ENCODE data around the gene SHROOM4. TPM values are rescaled to one million over a fixed set of nuclear protein-coding genes. Genes with fewer than 3 reads are reported as not detected.

Gene SHROOM4
- polyA plus RNA-seq, 4 donors: under 0.01 to 5.0 (median 1.8) TPM

DNA sequence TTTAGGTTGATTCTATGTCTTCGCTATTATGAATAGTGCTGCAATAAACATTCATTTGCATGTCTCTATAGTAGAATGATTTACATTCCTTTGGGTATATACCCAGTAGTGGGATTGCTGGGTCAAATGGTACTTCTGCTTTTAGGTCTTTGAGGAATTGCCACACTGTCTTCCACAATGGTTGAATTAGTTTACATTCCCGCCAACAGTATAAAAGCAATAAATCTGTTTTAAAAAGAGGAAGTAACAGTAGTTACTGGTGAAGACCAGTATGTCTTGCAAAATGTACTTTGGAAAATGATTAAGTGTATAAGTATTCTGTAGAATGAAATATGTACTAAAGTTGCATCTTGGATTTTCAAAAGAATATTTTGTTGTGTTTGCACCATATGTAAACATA lies 77.3 kb downstream of the SHROOM4 start:
- no peaks in the 10 kb centered on the region for H3K4me1 ChIP-seq (ENCODE audit: control insufficient read depth in 3 of 3, insufficient read depth in 2 of 3, low read depth in 1 of 3, low read length in 2 of 3)
- H3K4me3 ChIP-seq (ENCODE audit: low read depth in 1 of 3, low read length in 3 of 3): no peak overlapping the region
- H3K36me3 ChIP-seq (ENCODE audit: control insufficient read depth in 3 of 3, insufficient read depth in 2 of 3, low read depth in 1 of 3, low read length in 3 of 3): no peaks in the 10 kb centered on the region
- FAIRE-seq (no peak), DNase-seq (no peak)
- H3K27me3 ChIP-seq (ENCODE audit: control insufficient read depth in 3 of 3, insufficient read depth in 3 of 3, low read length in 3 of 3): no peaks in the 10 kb centered on the region
- H3K27ac ChIP-seq (ENCODE audit: low read depth in 1 of 3, low read length in 2 of 3): no peak overlapping the region
- 71 to 83% (median 76%) methylated on average over 2 of the region's 2 CpGs for WGBS, 3 donors
- no peaks in the 10 kb centered on the region for H3K9me3 ChIP-seq (ENCODE audit: control insufficient read depth in 2 of 2, insufficient read depth in 1 of 2, low read depth in 1 of 2, low read length in 1 of 2)

DNA sequence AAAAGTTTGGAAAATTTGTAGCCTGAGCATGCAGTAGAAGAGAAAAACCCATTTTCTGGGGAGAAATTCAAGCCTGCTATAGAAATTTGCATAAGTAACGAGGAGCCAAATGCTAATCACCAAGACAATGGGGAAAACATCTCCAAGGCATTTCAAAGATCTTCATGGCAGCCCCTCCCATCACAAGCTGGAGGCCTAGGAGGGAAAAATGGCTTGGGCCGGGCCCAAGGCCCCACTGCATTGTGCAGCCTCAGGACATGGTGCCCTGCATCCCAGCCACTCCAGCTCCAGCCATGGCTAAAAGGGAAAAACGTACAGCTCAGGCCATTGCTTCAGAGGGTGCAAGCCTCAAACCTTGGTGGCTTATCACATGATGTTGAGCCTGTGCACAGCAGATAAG lies 87.7 kb downstream of the SHROOM4 start:
- Histone ChIP-seq H3K27ac (ENCODE audit: low read depth in 1 of 3, low read length in 2 of 3) (no peak overlapping the region), H3K27me3 (ENCODE audit: control insufficient read depth in 3 of 3, insufficient read depth in 3 of 3, low read length in 3 of 3) (no peaks in the 10 kb centered on the region), H3K9me3 (ENCODE audit: control insufficient read depth in 2 of 2, insufficient read depth in 1 of 2, low read depth in 1 of 2, low read length in 1 of 2) (no peaks in the 10 kb centered on the region), H3K4me3 (ENCODE audit: low read depth in 1 of 3, low read length in 3 of 3) (no peak overlapping the region), H3K4me1 (ENCODE audit: control insufficient read depth in 3 of 3, insufficient read depth in 2 of 3, low read depth in 1 of 3, low read length in 2 of 3) (no peaks in the 10 kb centered on the region), H3K36me3 (ENCODE audit: control insufficient read depth in 3 of 3, insufficient read depth in 2 of 3, low read depth in 1 of 3, low read length in 3 of 3) (no peaks in the 10 kb centered on the region)
- FAIRE-seq: no peak
- 44 to 83% (median 82%) methylated on average over 3 of the region's 3 CpGs for WGBS, 3 donors
- DNase-seq: no peak

DNA sequence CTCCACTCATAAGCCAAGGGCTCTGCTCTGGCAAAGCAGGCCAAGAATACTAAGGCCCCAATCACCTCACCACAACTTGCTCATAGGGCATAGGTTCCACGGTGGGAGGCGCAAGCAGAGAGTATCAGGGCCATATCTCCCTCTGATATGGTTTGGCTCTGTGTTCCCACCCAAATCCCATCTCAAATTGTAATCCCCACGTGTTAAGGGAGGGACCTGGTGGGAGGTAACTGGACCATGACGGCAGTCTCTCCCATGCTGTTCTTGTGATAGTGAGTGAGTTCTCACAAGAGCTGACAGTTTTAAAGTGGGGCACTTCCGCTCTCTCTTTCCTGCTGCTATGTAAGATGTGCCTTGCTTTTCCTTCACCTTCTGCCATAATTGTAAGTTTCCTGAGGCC lies 88.7 kb downstream of the SHROOM4 start:
- Histone ChIP-seq H3K27ac (ENCODE audit: low read depth in 1 of 3, low read length in 2 of 3) (no peak overlapping the region), H3K9me3 (ENCODE audit: control insufficient read depth in 2 of 2, insufficient read depth in 1 of 2, low read depth in 1 of 2, low read length in 1 of 2) (no peaks in the 10 kb centered on the region), H3K4me1 (ENCODE audit: control insufficient read depth in 3 of 3, insufficient read depth in 2 of 3, low read depth in 1 of 3, low read length in 2 of 3) (no peaks in the 10 kb centered on the region), H3K27me3 (ENCODE audit: control insufficient read depth in 3 of 3, insufficient read depth in 3 of 3, low read length in 3 of 3) (no peaks in the 10 kb centered on the region), H3K36me3 (ENCODE audit: control insufficient read depth in 3 of 3, insufficient read depth in 2 of 3, low read depth in 1 of 3, low read length in 3 of 3) (no peaks in the 10 kb centered on the region), H3K4me3 (ENCODE audit: low read depth in 1 of 3, low read length in 3 of 3) (no peak overlapping the region)
- DNase-seq: no peak
- WGBS, 3 donors: 74 to 87% (median 81%) methylated on average over 5 of the region's 5 CpGs
- no peak for FAIRE-seq

DNA sequence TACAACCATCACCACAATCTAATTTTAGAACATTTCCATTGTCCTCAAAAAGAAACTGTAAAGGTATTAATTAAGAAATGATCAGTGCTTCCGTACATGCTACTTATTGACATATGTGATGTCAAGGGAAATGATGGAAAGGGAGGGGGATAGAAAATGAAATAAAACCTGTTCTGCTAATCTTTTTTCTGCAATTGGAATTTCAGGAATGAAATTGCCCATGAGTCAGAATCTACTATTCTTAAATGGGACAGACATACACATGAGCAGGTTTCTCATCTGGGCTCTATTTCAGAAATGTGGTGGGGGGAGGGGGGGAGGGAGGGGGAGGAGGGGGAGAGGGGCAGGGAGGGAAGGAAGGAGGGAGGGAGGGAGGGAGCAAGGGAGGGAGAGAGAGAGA lies 91.0 kb downstream of the SHROOM4 start:
- Histone ChIP-seq H3K27me3 (ENCODE audit: control insufficient read depth in 3 of 3, insufficient read depth in 3 of 3, low read length in 3 of 3) (no peaks in the 10 kb centered on the region), H3K4me3 (ENCODE audit: low read depth in 1 of 3, low read length in 3 of 3) (no peak overlapping the region), H3K36me3 (ENCODE audit: control insufficient read depth in 3 of 3, insufficient read depth in 2 of 3, low read depth in 1 of 3, low read length in 3 of 3) (no peaks in the 10 kb centered on the region), H3K9me3 (ENCODE audit: control insufficient read depth in 2 of 2, insufficient read depth in 1 of 2, low read depth in 1 of 2, low read length in 1 of 2) (no peaks in the 10 kb centered on the region), H3K4me1 (ENCODE audit: control insufficient read depth in 3 of 3, insufficient read depth in 2 of 3, low read depth in 1 of 3, low read length in 2 of 3) (no peaks in the 10 kb centered on the region), H3K27ac (ENCODE audit: low read depth in 1 of 3, low read length in 2 of 3) (no peak overlapping the region)
- DNase-seq (no peak), FAIRE-seq (no peak)
- 68 to 82% (median 75%) methylated on average over 1 of the region's 1 CpG for WGBS, 3 donors

DNA sequence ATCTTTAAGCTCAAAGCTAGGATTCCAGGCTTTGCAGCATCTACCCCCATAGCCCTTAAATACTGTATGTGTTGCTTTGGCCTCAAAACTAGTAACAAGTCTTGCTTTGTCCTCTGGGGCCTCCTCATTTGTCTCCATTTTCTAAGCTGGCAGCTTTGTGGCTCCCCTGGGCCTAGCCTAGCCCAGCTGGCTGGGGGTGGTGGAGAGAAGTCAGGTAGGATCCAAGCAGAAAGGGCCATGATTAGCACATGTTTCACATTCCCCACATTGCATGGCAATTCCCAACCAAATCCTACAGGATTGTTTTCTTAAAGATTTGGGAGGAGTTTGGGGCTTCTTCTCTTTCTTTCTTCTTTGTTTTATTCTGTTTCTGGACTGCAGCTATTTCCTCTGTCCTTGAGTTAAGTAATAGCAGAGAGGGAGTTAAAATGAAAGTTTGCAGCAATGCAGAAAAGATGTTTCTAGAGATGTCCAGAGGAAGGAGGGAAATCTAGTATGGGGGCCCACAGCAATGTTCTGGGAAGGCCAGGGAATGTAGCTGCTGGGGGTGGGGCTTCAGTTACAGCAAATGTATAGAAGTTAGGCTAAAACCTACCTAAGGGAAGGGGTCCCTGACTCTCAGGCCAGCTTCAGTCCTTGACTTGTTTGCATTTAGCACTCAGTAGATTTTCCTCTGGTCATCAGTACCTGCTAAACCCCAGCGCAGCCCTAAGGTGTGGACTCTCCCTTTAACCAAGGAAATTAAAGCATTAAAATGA lies 92.1 kb downstream of the SHROOM4 start:
- Histone ChIP-seq H3K27ac (ENCODE audit: low read depth in 1 of 3, low read length in 2 of 3) (no peak overlapping the region), H3K36me3 (ENCODE audit: control insufficient read depth in 3 of 3, insufficient read depth in 2 of 3, low read depth in 1 of 3, low read length in 3 of 3) (no peaks in the 10 kb centered on the region), H3K9me3 (ENCODE audit: control insufficient read depth in 2 of 2, insufficient read depth in 1 of 2, low read depth in 1 of 2, low read length in 1 of 2) (no peaks in the 10 kb centered on the region), H3K4me1 (ENCODE audit: control insufficient read depth in 3 of 3, insufficient read depth in 2 of 3, low read depth in 1 of 3, low read length in 2 of 3) (no peaks in the 10 kb centered on the region), H3K4me3 (ENCODE audit: low read depth in 1 of 3, low read length in 3 of 3) (no peak overlapping the region), H3K27me3 (ENCODE audit: control insufficient read depth in 3 of 3, insufficient read depth in 3 of 3, low read length in 3 of 3) (no peaks in the 10 kb centered on the region)
- DNase-seq: no peak
- FAIRE-seq: no peak
- WGBS, 3 donors: 72 to 92% (median 90%) methylated on average over 1 of the region's 1 CpG

DNA sequence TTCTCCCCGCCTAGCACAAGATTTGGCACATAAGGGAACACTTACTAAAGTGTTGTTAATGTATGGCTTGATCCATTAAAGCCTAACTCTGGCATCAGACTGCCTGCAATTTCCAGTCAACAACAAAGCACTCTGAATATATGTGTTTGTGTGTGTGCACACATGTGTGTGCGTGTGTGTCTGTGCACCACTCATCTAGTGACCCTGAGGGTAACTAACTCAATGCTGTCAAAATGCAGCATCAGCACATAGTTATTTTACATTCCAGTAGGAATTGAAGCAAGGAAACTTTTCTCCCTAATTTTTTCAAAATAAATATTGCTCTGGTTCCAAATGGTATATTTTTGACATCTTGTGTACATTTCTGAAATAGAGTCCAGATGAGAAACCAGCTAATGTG lies 94.4 kb downstream of the SHROOM4 start:
- no peaks in the 10 kb centered on the region for H3K27me3 ChIP-seq (ENCODE audit: control insufficient read depth in 3 of 3, insufficient read depth in 3 of 3, low read length in 3 of 3)
- no peak overlapping the region for H3K4me3 ChIP-seq (ENCODE audit: low read depth in 1 of 3, low read length in 3 of 3)
- no peaks in the 10 kb centered on the region for H3K36me3 ChIP-seq (ENCODE audit: control insufficient read depth in 3 of 3, insufficient read depth in 2 of 3, low read depth in 1 of 3, low read length in 3 of 3)
- WGBS, 3 donors: 75 to 88% (median 85%) methylated on average over 2 of the region's 2 CpGs
- H3K4me1 ChIP-seq (ENCODE audit: control insufficient read depth in 3 of 3, insufficient read depth in 2 of 3, low read depth in 1 of 3, low read length in 2 of 3): no peaks in the 10 kb centered on the region
- H3K9me3 ChIP-seq (ENCODE audit: control insufficient read depth in 2 of 2, insufficient read depth in 1 of 2, low read depth in 1 of 2, low read length in 1 of 2): no peaks in the 10 kb centered on the region
- FAIRE-seq: no peak
- H3K27ac ChIP-seq (ENCODE audit: low read depth in 1 of 3, low read length in 2 of 3): no peak overlapping the region
- no peak for DNase-seq

DNA sequence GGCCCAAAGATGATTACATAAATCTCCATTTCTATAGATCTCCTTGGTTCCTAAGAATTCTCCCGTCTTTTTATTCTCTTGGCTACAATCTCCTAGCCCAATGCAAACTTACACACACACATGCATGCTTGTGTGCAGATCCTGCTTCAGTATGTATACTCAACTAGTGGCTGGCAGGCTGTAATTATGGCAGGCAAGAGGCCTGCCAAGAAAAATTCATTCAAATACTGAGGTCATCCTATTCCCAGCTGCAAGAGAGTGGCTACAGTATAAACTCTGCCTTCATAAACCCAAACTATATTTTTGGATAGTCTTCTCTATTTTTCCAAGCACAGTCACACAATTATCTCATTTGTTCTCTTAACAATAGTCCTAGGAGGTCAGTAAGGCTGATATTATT lies 95.2 kb downstream of the SHROOM4 start:
- DNase-seq: no peak
- H3K4me3 ChIP-seq (ENCODE audit: low read depth in 1 of 3, low read length in 3 of 3): no peak overlapping the region
- WGBS, 3 donors: 65 to 90% (median 80%) methylated on average over 1 of the region's 1 CpG
- FAIRE-seq: no peak
- H3K27ac ChIP-seq (ENCODE audit: low read depth in 1 of 3, low read length in 2 of 3): no peak overlapping the region
- no peaks in the 10 kb centered on the region for H3K9me3 ChIP-seq (ENCODE audit: control insufficient read depth in 2 of 2, insufficient read depth in 1 of 2, low read depth in 1 of 2, low read length in 1 of 2)
- H3K36me3 ChIP-seq (ENCODE audit: control insufficient read depth in 3 of 3, insufficient read depth in 2 of 3, low read depth in 1 of 3, low read length in 3 of 3): no peaks in the 10 kb centered on the region
- no peaks in the 10 kb centered on the region for H3K4me1 ChIP-seq (ENCODE audit: control insufficient read depth in 3 of 3, insufficient read depth in 2 of 3, low read depth in 1 of 3, low read length in 2 of 3)
- no peaks in the 10 kb centered on the region for H3K27me3 ChIP-seq (ENCODE audit: control insufficient read depth in 3 of 3, insufficient read depth in 3 of 3, low read length in 3 of 3)

DNA sequence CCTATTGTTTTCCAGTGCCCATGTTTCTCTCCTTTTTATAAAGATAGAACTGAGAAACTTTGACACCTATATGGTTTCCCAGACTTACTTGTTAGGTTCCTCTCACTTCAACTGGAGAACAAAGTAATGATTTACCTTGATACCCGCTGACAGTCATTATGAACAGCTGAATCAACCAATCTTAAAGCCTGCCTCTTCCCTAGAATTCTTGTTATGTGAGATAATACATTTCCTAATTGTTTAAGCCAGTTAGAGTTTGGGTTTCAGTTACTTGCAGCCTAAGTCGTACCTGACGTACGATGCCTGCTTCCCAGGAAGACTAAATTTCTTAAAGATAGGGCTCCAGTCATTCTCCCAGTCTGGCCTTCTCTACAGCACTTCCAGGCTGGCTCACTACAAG lies 97.3 kb downstream of the SHROOM4 start:
- Histone ChIP-seq H3K27ac (ENCODE audit: low read depth in 1 of 3, low read length in 2 of 3) (no peak overlapping the region), H3K9me3 (ENCODE audit: control insufficient read depth in 2 of 2, insufficient read depth in 1 of 2, low read depth in 1 of 2, low read length in 1 of 2) (no peaks in the 10 kb centered on the region), H3K4me1 (ENCODE audit: control insufficient read depth in 3 of 3, insufficient read depth in 2 of 3, low read depth in 1 of 3, low read length in 2 of 3) (no peaks in the 10 kb centered on the region), H3K36me3 (ENCODE audit: control insufficient read depth in 3 of 3, insufficient read depth in 2 of 3, low read depth in 1 of 3, low read length in 3 of 3) (no peaks in the 10 kb centered on the region), H3K4me3 (ENCODE audit: low read depth in 1 of 3, low read length in 3 of 3) (no peak overlapping the region), H3K27me3 (ENCODE audit: control insufficient read depth in 3 of 3, insufficient read depth in 3 of 3, low read length in 3 of 3) (no peaks in the 10 kb centered on the region)
- no peak for DNase-seq
- FAIRE-seq: no peak
- WGBS, 3 donors: 85 to 97% (median 92%) methylated on average over 4 of the region's 4 CpGs

DNA sequence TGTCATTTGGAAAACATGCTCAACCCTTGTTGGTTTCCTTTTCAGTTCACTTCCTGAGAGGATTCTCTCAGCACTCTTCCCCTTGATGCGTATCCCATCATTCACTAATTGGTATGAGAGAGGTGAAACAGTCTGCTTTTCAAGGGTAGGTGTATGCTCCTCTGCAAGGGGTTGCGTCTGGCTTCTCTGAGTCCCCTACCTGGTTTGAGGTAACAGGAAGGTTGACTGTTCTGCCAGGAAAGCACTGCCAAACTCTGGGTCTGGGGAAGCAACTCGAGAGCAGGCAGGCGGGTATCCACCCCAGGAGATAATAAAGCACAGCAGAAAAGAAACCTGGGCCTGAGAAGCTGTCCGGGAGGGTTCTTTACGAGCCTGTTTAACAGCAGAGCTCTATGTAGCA lies 101.2 kb downstream of the SHROOM4 start:
- H3K4me1 ChIP-seq (ENCODE audit: control insufficient read depth in 3 of 3, insufficient read depth in 2 of 3, low read depth in 1 of 3, low read length in 2 of 3): no peaks in the 10 kb centered on the region
- FAIRE-seq: no peak
- no peaks in the 10 kb centered on the region for H3K27me3 ChIP-seq (ENCODE audit: control insufficient read depth in 3 of 3, insufficient read depth in 3 of 3, low read length in 3 of 3)
- DNase-seq: no peak
- no peaks in the 10 kb centered on the region for H3K9me3 ChIP-seq (ENCODE audit: control insufficient read depth in 2 of 2, insufficient read depth in 1 of 2, low read depth in 1 of 2, low read length in 1 of 2)
- H3K4me3 ChIP-seq (ENCODE audit: low read depth in 1 of 3, low read length in 3 of 3): no peak overlapping the region
- H3K36me3 ChIP-seq (ENCODE audit: control insufficient read depth in 3 of 3, insufficient read depth in 2 of 3, low read depth in 1 of 3, low read length in 3 of 3): no peaks in the 10 kb centered on the region
- 62 to 86% (median 86%) methylated on average over 6 of the region's 6 CpGs for WGBS, 3 donors
- no peak overlapping the region for H3K27ac ChIP-seq (ENCODE audit: low read depth in 1 of 3, low read length in 2 of 3)

Data from small intestine (tissue), 7 donors.